MM.1S (cell line): ENCODE measurements around the gene RBM4.

Experiments used
- DNase-seq: peaks from one replicate; pipeline ENCODE4 v3.0.0-alpha.2; 2015
- H2AFZ ChIP-seq: fragments of 300-600 bp; sonication (generic); 2 replicates; pipeline ENCODE4 v1.6.0; 2016; ENCODE audit warnings: antibody characterized with exemption, low read length
- H3F3A ChIP-seq: fragments of 300-600 bp; sonication (generic); 2 replicates; pipeline ENCODE4 v1.6.1; 2016; ENCODE audit warnings: mild to moderate bottlenecking, antibody characterized with exemption, low read length, moderate library complexity, mixed read lengths; ENCODE audit not compliant: insufficient read depth
- H3K27ac ChIP-seq: fragments of 300-600 bp; sonication (generic); 2 replicates; pipeline ENCODE4 v1.5.1; 2016; ENCODE audit warnings: mild to moderate bottlenecking, low read length
- H3K27me3 ChIP-seq: fragments of 300-600 bp; sonication (generic); replicated peaks from 2 replicates; pipeline ENCODE4 v1.6.0; 2016; ENCODE audit warnings: low read length; ENCODE audit not compliant: insufficient read depth
- H3K36me3 ChIP-seq: fragments of 300-600 bp; sonication (generic); replicated peaks from 2 replicates; pipeline ENCODE4 v1.6.1; 2016; ENCODE audit warnings: mild to moderate bottlenecking, low read length, mixed read lengths; ENCODE audit not compliant: insufficient read depth
- H3K4me1 ChIP-seq: fragments of 300-600 bp; sonication (generic); 2 replicates; pipeline ENCODE4 v1.6.1; 2016; ENCODE audit warnings: low read length, mixed read lengths
- H3K4me2 ChIP-seq: fragments of 300-600 bp; sonication (generic); 2 replicates; pipeline ENCODE4 v1.6.0; 2016; ENCODE audit warnings: low read depth, low read length
- H3K4me3 ChIP-seq: fragments of 300-600 bp; sonication (generic); 2 replicates; pipeline ENCODE4 v1.5.1; 2016; ENCODE audit warnings: low read length, mixed read lengths
- H3K79me2 ChIP-seq: fragments of 300-600 bp; sonication (generic); 2 replicates; pipeline ENCODE4 v1.6.1; 2016; ENCODE audit warnings: mixed run types, low read length, mixed read lengths
- H3K9ac ChIP-seq: fragments of 300-600 bp; sonication (generic); 2 replicates; pipeline ENCODE4 v1.6.1; 2016; ENCODE audit warnings: low read length, mixed read lengths
- H3K9me2 ChIP-seq: fragments of 300-600 bp; sonication (generic); replicated peaks from 2 replicates; pipeline ENCODE4 v1.6.1; 2016; ENCODE audit warnings: mild to moderate bottlenecking, low read length, mixed read lengths; ENCODE audit not compliant: insufficient read depth
- H3K9me3 ChIP-seq: fragments of 300-600 bp; sonication (generic); replicated peaks from 2 replicates; pipeline ENCODE4 v1.6.1; 2016; ENCODE audit warnings: mild to moderate bottlenecking, low read length, mixed read lengths; ENCODE audit not compliant: insufficient read depth
- H4K20me1 ChIP-seq: fragments of 300-600 bp; sonication (generic); 2 replicates; pipeline ENCODE4 v1.6.1; 2016; ENCODE audit warnings: mild to moderate bottlenecking, low read length, moderate library complexity, mixed read lengths; ENCODE audit not compliant: insufficient read depth
- CTCF ChIP-seq: fragments of 300-600 bp; sonication (generic); IDR thresholded peaks from 2 replicates; pipeline ENCODE4 v1.5.1; 2016; ENCODE audit warnings: antibody characterized with exemption, low read length, mixed read lengths
- EZH2 ChIP-seq: fragments of 300-600 bp; sonication (generic); optimal IDR thresholded peaks from 2 replicates; pipeline ENCODE3; 2017; ENCODE audit warnings: low read depth, mild to moderate bottlenecking, antibody characterized with exemption, low read length, mixed read lengths
- EZH2phosphoT487 ChIP-seq: fragments of 300-600 bp; sonication (generic); IDR thresholded peaks from 2 replicates; pipeline ENCODE4 v1.6.1; 2018; ENCODE audit warnings: antibody characterized with exemption, low read length

RBM4 gene

GRCh38 chr11:66629356-66629755 is 9.1 kb upstream of the RBM4 start:
- Histone ChIP-seq H3K4me2 (no peak overlapping the region), H4K20me1 (peaks cover 56% of the 10 kb centered on the region), H3K9me3 (no peaks in the 10 kb centered on the region), H3K4me3 (no peak overlapping the region), H3K27ac (no peak overlapping the region), H3K27me3 (no peaks in the 10 kb centered on the region), H3K4me1 (0 out of 2 replicates have a peak, but pooled peaks cover 6% of the 10 kb centered on the region), H3K36me3 (peaks cover 32% of the 10 kb centered on the region), H3K9ac (no peak overlapping the region), H3K79me2 (peaks cover 100% of the 10 kb centered on the region), H3F3A (peaks cover 19% of the 10 kb centered on the region), H2AFZ (no peak overlapping the region), H3K9me2 (no peaks in the 10 kb centered on the region)
- no peak for DNase-seq
- TF ChIP-seq EZH2: no peak
- no peak for TF ChIP-seq CTCF
- no peak for TF ChIP-seq EZH2phosphoT487

GRCh38 chr11:66631883-66632282 is 6.6 kb upstream of the RBM4 start:
- Histone ChIP-seq H3K36me3 (peaks cover 17% of the 10 kb centered on the region), H2AFZ (no peak overlapping the region), H4K20me1 (peaks cover 32% of the 10 kb centered on the region), H3K27me3 (no peaks in the 10 kb centered on the region), H3F3A (peaks cover 32% of the 10 kb centered on the region), H3K4me1 (0 out of 2 replicates have a peak, but pooled peaks cover 6% of the 10 kb centered on the region), H3K9ac (no peak overlapping the region), H3K4me2 (no peak overlapping the region), H3K9me3 (no peaks in the 10 kb centered on the region), H3K27ac (no peak overlapping the region), H3K4me3 (no peak overlapping the region), H3K79me2 (peaks cover 100% of the 10 kb centered on the region), H3K9me2 (no peaks in the 10 kb centered on the region)
- TF ChIP-seq EZH2 (no peak), CTCF (no peak)
- DNase-seq: no peak

- no peak overlapping the region for H3K4me2 ChIP-seq
- H3K27ac ChIP-seq: no peak overlapping the region
- DNase-seq: peak; percentile 16
- H3K27me3 ChIP-seq: no peaks in the 10 kb centered on the region
- 0 out of 2 replicates have a peak, but pooled peaks cover 13% of the 10 kb centered on the region for H3K4me1 ChIP-seq
- H4K20me1 ChIP-seq: peaks cover 21% of the 10 kb centered on the region
- no peak overlapping the region for H3K4me3 ChIP-seq
- H3K9me3 ChIP-seq: no peaks in the 10 kb centered on the region
- TF ChIP-seq CTCF (no peak), EZH2phosphoT487 (no peak), EZH2 (no peak)
- H3F3A ChIP-seq: peaks cover 38% of the 10 kb centered on the region
- H3K79me2 ChIP-seq: peaks cover 100% of the 10 kb centered on the region
- H3K36me3 ChIP-seq: peaks cover 11% of the 10 kb centered on the region
- H3K9ac ChIP-seq: no peak overlapping the region
- H3K9me2 ChIP-seq: no peaks in the 10 kb centered on the region
- no peak overlapping the region for H2AFZ ChIP-seq
These were observed 5.6 kb upstream of the RBM4 start for GRCh38 chr11:66632952-66633351.
